GM06990 (cell line): Measurements from ENCODE around the gene CLEC4C.
"Not testable (repeated sequence)": the region's sequence is repeated elsewhere in the genome, so short reads cannot be mapped to it uniquely, and the experiment has no call there.

ENCODE experiments used
- DNase-seq: peaks from one replicate; pipeline ENCODE4 v3.0.0-alpha.2; 2011; ENCODE audit not compliant: insufficient read length; ENCODE audit errors: extremely low read depth
- H3K27me3 ChIP-seq: replicated peaks from 2 replicates; pipeline ENCODE4 v1.6.0; 2011; ENCODE audit warnings: low read length; ENCODE audit not compliant: control insufficient read depth, insufficient read depth
- H3K36me3 ChIP-seq: 2 replicates; pipeline ENCODE4 v1.5.1; 2011; ENCODE audit warnings: low read length; ENCODE audit not compliant: control insufficient read depth, insufficient read depth
- H3K4me3 ChIP-seq: replicated peaks from 2 replicates; pipeline ENCODE4 v1.5.1; 2011; ENCODE audit warnings: low read depth, mild to moderate bottlenecking, control low read depth, low read length
- CTCF ChIP-seq: IDR thresholded peaks from 2 replicates; pipeline ENCODE4 v1.5.1; 2011; ENCODE audit warnings: low read length, control low read depth, mild to moderate bottlenecking, inconsistent platforms; ENCODE audit not compliant: insufficient read depth, poor library complexity, severe bottlenecking

The CLEC4C gene, protein sequence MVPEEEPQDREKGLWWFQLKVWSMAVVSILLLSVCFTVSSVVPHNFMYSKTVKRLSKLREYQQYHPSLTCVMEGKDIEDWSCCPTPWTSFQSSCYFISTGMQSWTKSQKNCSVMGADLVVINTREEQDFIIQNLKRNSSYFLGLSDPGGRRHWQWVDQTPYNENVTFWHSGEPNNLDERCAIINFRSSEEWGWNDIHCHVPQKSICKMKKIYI

DNA sequence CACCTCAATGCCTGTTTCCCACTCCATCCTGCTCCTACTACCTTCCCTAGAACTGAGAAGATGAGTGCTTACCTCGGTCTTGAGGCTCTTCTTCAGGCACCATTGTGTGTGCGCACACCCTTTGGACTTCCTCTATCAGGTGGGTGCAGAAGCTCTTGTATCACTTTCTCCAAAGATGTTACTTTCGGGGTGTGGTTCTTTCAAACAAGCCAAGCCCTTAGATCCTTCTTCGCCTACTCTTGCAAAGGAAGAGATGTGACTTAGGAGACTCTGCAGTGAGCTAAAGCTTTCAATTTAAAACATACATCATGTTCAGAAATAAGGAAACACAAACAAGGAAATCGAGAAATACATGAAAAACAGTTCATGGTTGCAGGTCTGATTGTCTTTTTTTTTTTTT is at the start of gene CLEC4C:
Gene CLEC4C, minus strand, starts transcription at position 130 of the 400 bp plus-strand sequence. Its CDS starts 27 bp downstream, at position 103.
- H3K36me3 ChIP-seq: no peaks in the 10 kb centered on the region
- no peak for DNase-seq
- TF ChIP-seq CTCF: no peak

GRCh38 chr12:7793211-7793610 is 46.0 kb upstream of the CLEC4C start:
- no peak for DNase-seq
- TF ChIP-seq CTCF: no peak
- no peak overlapping the region for H3K4me3 ChIP-seq
- no peaks in the 10 kb centered on the region for H3K27me3 ChIP-seq
- H3K36me3 ChIP-seq: no peaks in the 10 kb centered on the region

More for the DNA sequence above, at the start of gene CLEC4C:
- H3K4me3 ChIP-seq: no peak within 1 kb of the TSS
- no peaks in the 10 kb centered on the region; the same call in 1 of the 2 replicates for H3K27me3 ChIP-seq

DNA sequence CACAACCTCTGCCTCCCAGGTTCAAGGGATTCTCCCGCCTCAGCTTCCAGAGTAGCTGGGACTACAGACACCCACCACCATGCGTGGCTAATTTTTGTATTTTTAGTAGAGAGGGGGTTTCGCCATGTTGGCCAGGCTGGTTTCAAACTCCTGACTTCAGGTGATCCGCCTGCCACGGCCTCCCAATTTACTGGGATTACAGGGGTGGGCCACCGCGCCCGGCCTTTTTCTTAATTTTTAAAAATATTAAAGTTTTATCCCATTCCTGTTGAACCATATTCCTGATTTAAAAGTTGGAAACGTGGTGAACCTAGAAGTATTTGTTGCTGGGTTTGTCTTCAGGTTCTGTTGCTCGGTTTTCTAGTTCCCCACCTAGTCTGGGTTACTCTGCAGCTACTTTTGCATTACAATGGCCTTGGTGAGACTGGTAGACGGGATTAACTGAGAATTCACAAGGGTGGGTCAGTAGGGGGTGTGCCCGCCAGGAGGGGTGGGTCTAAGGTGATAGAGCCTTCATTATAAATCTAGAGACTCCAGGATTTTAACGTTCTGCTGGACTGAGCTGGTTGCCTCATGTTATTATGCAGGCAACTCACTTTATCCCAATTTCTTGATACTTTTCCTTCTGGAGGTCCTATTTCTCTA is 41.8 kb upstream of the CLEC4C start, which contains the start of gene NANOG:
Gene NANOG, plus strand, starts transcription at position 519 of the 645 bp plus-strand sequence. CDS start 213 bp downstream, outside the sequence.
- H3K4me3 ChIP-seq: not testable (repeated sequence)

GRCh38 chr12:7788294-7788660 is 41.1 kb upstream of the CLEC4C start:
- DNase-seq: no peak
- H3K27me3 ChIP-seq: no peaks in the 10 kb centered on the region
- H3K4me3 ChIP-seq: no peak overlapping the region
- H3K36me3 ChIP-seq: no peaks in the 10 kb centered on the region
- TF ChIP-seq CTCF: no peak

More for the DNA sequence above, 41.8 kb upstream of the CLEC4C start, which contains the start of gene NANOG:
- not testable (repeated sequence) for DNase-seq, H3K27me3 ChIP-seq, H3K36me3 ChIP-seq

- DNase-seq: no peak
- no peaks in the 10 kb centered on the region for H3K27me3 ChIP-seq
- H3K4me3 ChIP-seq: no peak overlapping the region
- TF ChIP-seq CTCF: no peak
- no peaks in the 10 kb centered on the region for H3K36me3 ChIP-seq
These were observed 40.6 kb upstream of the CLEC4C start for GRCh38 chr12:7787574-7788293.

GRCh38 chr12:7784701-7785100 is 37.5 kb upstream of the CLEC4C start:
- no peak for TF ChIP-seq CTCF

GRCh38 chr12:7783433-7783832 is 36.3 kb upstream of the CLEC4C start:
- H3K27me3 ChIP-seq, H3K4me3 ChIP-seq, H3K36me3 ChIP-seq, DNase-seq: not testable (repeated sequence)

More at GRCh38 chr12:7784701-7785100, 37.5 kb upstream of the CLEC4C start:
- DNase-seq: no peak
- Histone ChIP-seq H3K27me3 (no peaks in the 10 kb centered on the region), H3K4me3 (no peak overlapping the region), H3K36me3 (no peaks in the 10 kb centered on the region)
